Ramos (cell line): ENCODE data around the gene ARHGAP40.

Source experiments
- in situ Hi-C: fragments of 300-500 bp; cut with MboI; formaldehyde crosslinking; loops from one replicate; pipeline ENCODE4 v1.14.3; 2022; ENCODE audit warnings: low sequenced_read_pairs; ENCODE audit not compliant: unreplicated experiment

Gene ARHGAP40

DNA sequence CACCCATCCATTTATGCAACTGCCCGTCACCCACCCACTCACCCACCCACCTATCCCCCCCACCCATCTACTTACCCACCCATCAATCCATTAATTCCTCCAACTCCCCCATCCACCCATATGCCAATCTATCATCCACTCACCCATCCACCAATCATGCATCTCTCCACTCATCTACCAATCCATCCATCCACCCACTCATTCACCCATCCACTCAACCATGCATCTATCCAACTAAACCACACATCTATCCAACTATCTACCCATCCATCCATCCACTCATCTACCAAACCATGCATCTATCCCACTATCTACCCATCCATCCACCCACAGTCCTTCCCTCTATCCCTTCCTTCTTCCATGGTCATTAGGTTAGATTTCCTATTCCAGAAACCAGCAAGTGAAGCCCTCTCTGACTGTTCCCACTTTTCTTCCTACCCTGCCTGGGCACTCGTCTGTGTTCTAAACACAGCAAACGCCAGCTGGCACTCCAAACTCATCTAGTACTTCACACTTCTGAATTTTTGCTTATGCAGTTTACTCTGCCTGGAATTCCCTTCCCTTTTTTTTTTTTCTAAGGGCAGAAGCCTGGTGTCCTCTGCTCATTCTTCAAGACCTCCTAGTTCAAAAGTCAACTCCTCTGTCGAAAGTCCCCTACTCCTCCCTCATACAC lies 43.1 kb downstream of the ARHGAP40 start:
- in situ Hi-C loops: loop anchor here (5.0 kb wide), 1 partner anchor 403 kb away; no protein-coding TSS in a partner anchor

DNA sequence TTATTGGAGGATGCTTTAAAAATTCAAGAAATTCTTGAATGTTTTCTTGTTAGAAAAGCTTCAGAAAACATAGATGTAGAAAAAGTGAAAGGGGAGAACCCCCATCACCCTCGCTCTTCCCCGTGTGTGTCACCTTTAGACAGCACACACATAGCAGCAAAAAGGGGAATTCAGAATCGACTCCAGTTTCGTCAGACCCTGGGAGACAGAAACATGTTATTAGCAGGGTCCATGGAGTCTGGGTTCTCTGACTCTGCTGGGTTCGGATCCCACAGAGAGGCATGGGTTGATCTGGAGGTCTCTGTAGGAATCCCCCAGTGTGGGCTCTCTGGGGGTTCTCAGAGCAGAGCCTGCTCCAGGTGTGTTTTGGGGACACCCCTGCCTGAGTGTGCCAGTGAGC lies 43.7 kb downstream of the ARHGAP40 start:
- in situ Hi-C loops: loop anchor here (5.0 kb wide), 1 partner anchor 402 kb away; no protein-coding TSS in a partner anchor

DNA sequence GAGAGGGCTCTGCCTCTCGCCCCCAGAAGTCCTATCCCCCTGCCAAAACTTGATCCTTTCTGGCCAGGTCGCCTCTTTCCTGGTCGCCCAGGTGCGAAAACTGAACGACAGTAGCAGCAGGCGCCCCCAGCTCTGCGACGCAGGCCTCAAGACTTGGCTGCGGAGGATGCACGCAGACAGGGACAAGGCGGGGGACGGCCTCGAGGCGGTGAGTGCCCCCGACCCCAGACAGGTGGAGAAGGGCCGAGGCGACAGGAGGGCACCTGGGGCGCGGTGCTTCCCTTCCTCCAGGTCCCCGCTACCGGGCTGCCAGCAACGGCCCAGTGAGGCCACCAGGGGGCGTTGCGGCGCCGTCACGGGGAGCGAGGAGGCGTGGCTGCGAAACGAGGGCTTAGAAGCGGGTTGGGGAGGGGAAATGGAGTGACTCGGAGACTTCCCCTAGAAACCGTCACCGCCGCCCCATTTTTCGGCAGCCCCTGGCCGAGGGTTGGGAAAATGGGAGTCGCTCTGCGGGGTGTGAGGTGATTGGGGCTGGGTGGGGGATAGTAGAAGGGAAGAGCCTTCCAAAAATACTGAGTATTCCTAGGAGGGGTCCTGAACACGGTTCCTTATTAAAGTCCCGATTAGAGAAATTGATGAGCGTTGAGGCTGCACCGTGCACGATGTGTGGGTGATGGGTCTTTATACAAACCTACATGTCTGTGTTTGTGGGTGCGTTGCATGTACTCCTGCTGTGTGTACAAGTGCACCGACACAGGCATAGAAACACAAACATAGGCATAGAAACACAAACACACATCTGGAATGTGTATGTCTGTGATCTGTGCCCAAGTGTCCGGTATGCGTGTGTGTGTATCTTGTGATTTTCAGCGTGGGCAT lies 44.6 kb downstream of the ARHGAP40 start:
- in situ Hi-C loops: loop anchor here (5.0 kb wide), 1 partner anchor 401 kb away; no protein-coding TSS in a partner anchor

DNA sequence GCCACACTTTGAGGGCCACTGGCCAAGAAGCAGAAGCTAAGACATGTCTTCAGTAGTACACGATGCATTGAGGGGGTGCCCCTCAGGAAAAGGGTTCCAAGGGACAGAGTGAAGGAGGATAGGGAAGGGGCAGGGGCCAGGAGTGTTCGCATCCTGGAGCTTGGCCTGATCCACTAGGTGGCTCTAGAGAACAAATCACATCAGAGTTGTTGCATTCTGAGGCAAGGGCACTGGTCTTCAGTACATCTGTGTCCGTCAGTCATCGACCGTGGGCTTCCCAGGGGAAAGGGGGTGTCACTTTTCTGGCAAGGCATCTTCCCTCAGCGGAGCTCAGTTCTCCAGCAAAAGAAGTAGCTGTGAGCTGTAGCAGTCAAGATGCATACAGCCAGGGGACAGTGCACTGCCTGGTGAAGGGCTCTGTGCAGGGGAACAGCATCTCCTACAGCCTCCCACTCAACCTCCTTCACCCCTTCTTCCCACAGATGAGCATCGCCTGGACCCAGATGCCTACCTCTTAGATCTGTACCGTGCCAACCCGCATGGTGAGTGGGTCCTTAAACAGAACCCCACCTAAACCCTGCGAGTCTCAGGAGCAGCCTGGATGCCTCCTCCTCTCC lies 47.8 kb downstream of the ARHGAP40 start:
- in situ Hi-C loops: loop anchor here (5.0 kb wide), 1 partner anchor 398 kb away; no protein-coding TSS in a partner anchor

- in situ Hi-C loops: loop anchor here (5.0 kb wide), 1 partner anchor 247 kb away; no protein-coding TSS in a partner anchor
Measured at GRCh38 chr20:38650010-38650409, 48.4 kb downstream of the ARHGAP40 start.

DNA sequence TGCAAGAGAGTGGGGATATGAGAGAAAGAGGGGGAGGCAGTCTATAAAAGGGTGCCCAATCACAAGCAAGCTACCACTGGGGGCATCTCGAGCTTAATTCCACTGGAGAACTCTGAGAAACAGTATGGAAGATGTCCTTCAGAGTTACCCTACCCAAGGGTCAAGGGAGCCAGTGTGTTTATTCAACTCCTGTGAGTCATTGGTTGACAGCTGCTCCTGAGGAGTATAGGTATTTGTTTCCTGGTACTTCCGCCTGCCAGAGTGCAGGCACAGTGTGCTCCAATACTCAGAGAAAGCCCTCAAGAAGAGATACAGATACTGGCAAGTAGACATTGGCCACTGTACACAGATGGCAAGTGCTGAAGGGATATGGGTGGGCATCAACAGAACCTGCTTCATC lies 49.5 kb downstream of the ARHGAP40 start:
- in situ Hi-C loops: loop anchor here (5.0 kb wide), 1 partner anchor 246 kb away; no protein-coding TSS in a partner anchor

DNA sequence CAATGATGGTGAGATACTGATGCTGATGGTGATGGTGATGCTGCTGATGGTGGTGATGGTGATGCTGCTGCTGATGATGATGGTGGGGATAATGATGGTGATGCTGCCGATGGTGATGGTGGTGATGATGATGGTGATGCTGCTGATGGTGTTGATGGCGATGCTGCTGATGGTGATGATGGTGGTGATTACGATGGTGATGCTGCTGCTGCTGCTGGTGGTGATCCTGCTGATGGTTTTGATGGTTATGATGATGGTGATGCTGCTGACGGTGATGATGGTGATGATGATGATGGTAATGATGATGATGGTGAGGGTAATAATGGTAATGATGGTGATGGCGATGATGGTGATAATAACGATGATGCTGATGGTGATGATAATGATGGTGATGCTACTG lies 50.0 kb downstream of the ARHGAP40 start:
- in situ Hi-C loops: loop anchor here (5.0 kb wide), 1 partner anchor 246 kb away; no protein-coding TSS in a partner anchor

GRCh38 chr20:38652995-38653394 lies 51.4 kb downstream of the ARHGAP40 start:
- in situ Hi-C loops: loop anchor here (5.0 kb wide), 1 partner anchor 244 kb away; no protein-coding TSS in a partner anchor

- in situ Hi-C loops: no loop called here
Measured at GRCh38 chr20:38657390-38657789, 55.8 kb downstream of the ARHGAP40 start.

- in situ Hi-C loops: no loop called here
Measured at GRCh38 chr20:38658879-38659596, 57.4 kb downstream of the ARHGAP40 start.

- in situ Hi-C loops: no loop called here
Measured at GRCh38 chr20:38659597-38659880, 57.9 kb downstream of the ARHGAP40 start.

DNA sequence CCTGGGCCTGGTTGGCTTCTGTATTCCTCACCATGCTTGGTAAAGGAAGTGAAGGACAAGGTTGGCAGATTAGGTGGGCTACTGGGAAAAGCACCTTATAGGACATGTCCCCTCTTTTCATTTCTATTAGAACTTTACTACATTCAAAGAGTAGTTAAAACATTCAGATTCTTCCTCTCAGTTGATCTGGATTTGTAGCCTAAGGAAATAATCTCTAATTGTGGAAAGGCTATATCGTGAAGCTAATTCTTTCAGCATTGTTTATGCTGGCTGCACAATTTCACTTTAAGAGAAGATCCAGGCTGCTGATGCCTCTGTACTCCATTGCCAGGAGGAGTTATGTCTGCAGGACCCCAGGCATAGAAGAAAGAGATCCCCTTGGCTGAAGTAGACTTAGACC lies 58.8 kb downstream of the ARHGAP40 start:
- in situ Hi-C loops: no loop called here

DNA sequence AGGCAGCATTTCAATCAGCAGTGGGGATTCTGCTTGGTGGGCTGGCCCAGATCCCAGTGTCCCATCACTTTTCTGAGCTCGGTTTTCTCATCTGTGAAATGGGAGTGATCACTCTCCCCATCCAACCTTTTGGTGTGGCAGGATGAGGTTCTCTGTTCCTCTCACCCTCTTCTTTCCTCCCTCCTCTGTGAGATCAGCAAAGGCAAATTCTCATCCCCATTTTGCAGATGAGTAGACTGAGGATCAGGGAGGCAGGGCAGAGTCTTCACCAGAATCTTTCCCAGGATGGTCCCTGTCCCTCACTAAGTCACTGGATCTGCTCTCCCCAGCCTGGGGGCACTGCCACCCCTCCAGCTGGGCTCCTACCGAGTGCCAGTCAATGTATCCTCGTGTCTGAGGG lies 62.1 kb downstream of the ARHGAP40 start:
- in situ Hi-C loops: no loop called here

DNA sequence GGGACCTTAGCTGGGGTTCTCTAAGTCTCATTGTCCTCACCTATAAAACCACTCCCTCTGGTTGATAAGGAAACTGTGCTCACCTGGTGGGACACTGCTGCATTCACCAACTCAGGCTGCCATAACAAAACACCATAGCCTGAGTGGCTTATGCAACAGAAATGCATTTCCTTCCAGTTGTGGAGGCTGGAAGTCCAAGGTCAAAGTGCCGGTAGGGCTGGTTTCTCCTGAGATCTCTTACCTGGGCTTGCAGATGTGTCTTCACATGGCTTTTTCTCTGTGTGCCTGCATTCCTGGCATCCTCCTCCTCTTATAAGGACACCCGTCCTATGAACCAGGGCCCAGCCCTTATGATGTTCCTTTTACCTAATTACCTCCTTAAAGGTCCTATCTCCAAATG lies 62.7 kb downstream of the ARHGAP40 start:
- in situ Hi-C loops: no loop called here

GRCh38 chr20:38665094-38665493 lies 63.5 kb downstream of the ARHGAP40 start:
- in situ Hi-C loops: no loop called here

GRCh38 chr20:38665506-38666285 lies 64.1 kb downstream of the ARHGAP40 start:
- in situ Hi-C loops: no loop called here

DNA sequence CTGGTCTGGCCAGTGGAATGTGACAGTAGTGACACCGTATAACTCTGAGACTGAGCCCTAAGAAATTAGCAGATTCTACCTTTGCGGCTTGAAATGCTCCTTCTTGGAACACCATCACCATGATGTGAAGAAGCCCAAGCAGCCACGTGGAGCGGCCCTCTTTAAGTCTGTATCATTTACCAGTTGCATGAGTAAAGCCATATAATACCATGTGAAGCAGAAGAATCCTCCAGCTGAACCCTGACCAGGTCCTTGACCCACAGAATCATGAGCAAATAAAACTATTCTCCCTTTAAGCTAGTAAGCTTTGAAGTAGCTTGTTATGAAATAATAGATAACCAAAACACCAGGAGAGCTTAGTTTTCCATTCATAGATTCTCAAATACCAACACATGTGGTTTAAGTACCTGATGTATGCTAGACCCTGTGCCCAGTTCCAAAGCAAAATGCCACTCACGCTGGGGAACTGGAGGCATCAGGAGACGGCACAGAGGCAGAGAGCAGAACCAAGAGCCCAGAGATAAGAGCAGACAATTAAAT lies 65.9 kb downstream of the ARHGAP40 start:
- in situ Hi-C loops: no loop called here

DNA sequence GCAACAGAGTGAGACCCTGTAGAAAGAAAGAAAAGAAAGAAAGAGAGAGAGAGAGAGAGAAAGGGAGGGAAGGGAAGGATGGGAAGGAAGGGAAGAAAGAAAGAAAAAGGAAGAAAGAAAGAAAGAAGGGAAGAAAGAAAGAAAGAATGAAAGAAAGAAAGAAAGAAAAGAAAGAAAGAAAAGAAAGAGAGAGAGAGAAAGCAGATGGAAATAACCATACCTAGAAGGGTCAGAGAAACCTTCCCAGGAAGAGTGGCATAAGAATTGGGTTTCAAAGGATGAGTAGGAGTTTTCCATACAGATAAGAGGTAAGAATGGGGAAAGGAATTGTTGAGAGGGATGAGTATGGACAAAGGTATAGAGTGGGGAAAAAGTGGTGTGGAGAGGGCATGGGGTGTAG lies 68.1 kb downstream of the ARHGAP40 start:
- in situ Hi-C loops: no loop called here

DNA sequence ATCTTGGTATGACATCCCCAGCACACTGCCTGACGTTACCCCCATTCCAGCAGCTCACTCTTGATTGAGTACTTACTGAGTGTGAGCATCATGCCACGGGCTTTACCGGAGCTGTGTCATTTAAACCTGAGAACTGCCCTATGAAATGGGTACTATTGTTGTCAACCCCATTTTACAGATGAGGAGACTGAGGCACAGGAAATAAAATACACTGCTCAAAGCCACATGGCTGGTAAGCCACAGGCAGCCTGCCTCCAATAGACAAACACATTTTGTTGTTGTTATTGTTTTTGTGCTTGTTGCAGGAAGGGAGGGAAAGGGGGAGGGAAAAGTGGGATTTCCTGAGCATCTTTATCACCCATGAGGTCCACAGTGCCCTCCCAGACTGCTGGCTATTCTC lies 69.2 kb downstream of the ARHGAP40 start:
- in situ Hi-C loops: no loop called here
